ENCODE results near the gene RHBDL1. TPM values are rescaled to one million over a fixed set of nuclear protein-coding genes. Genes with fewer than 3 reads are reported as not detected.

RHBDL1 gene
- total and polyA plus RNA-seq, 2 donors (not counting 3 experiments of a cell fraction or from before 2014, with no cell fraction given) = 1.1 to 1.8 TPM

DNA sequence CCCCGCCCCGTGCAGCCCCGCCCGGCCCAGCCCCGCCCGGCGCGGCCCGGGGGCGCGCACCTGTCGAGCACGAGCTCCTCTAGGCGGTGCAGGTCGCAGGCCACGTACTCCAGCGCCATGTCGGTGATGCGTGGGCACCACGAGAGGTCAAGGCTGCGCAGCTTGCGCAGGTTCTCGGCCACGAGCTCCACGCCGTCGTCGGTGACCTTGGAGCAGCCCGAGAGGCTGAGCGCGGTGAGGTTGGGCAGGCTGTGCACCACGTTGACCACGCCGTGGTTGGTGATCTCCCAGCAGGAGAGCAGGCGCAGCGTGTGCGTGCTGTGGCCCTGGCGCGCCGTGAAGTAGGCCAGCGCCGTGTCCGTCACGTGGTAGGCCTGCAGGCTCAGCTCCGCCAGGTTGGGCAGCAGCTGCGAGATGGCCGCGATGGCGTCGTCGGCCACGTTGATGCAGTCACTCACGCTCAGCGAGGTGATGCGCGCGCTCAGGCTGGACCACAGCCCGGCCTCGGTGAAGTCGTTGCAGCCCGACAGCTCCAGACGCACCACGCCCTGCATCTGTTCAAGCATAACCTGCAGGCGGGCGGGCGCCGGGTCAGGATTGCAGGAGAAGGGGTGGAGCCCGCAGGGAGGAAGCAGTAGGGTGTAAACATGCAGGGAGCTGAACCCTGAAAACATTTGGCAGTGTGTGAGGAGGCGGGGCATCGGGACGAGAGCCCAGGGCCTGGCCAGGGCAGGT lies 20.1 kb downstream of the RHBDL1 start:
- POLR2A ChIA-PET = no interaction called here
- no peak overlapping the region for H2AFZ ChIP-seq (ENCODE audit: low read depth, low read length)
- H3K79me2 ChIP-seq (ENCODE audit: control insufficient read depth, insufficient read depth, low read length) = no peaks in the 10 kb centered on the region
- H4K20me1 ChIP-seq (replicated peaks; ENCODE audit: control insufficient read depth, extremely low read depth, insufficient read depth, low read length) = no peaks in the 10 kb centered on the region
- H3K4me3 ChIP-seq (replicated peaks in 1 of 3; ENCODE audit: insufficient read depth in 1 of 3, low read depth in 1 of 3, low read length in 3 of 3) = no peak overlapping the region
- DNase-seq (ENCODE audit: low read depth, low spot score) (no peak), FAIRE-seq (no peak)
- H3K27ac ChIP-seq (ENCODE audit: insufficient read depth, low read depth, low read length) = no peak overlapping the region
- H3K27me3 ChIP-seq (ENCODE audit: control insufficient read depth in 2 of 2, insufficient read depth in 2 of 2, low read length in 2 of 2) = peaks cover 32 to 39% of the 10 kb centered on the region in 2 experiments
- CTCF ChIA-PET = interaction anchor here (0.9 kb wide), 1 partner anchor 8 kb away, joined by 3 read pairs; no protein-coding TSS in a partner anchor
- no peak overlapping the region for H3K9ac ChIP-seq (replicated peaks; ENCODE audit: extremely low read depth, insufficient read depth, low read length)
- no peaks in the 10 kb centered on the region for H3K9me1 ChIP-seq (replicated peaks; ENCODE audit: control insufficient read depth, extremely low read depth, insufficient read depth, low read length)
- dilution Hi-C loops (cut with MboI; ENCODE audit: extremely low pct_ligation_motif_present, low sequenced_read_pairs) = no loop called here
- TF ChIP-seq EZH2 (IDR thresholded peaks at IDR 0.05; ENCODE audit: borderline replicate concordance, low read depth, low read length, severe bottlenecking) (peak; percentile 84), POLR2A (IDR thresholded peaks at IDR 0.05; ENCODE audit: low read depth, low read length) (no peak)
- H3K4me2 ChIP-seq (ENCODE audit: insufficient read depth, low read length) = no peak overlapping the region
- H3K4me1 ChIP-seq (ENCODE audit: control insufficient read depth, extremely low read depth, insufficient read depth, low read length) = no peaks in the 10 kb centered on the region
- no peaks in the 10 kb centered on the region for H3K36me3 ChIP-seq (ENCODE audit: control insufficient read depth in 2 of 2, extremely low read depth in 1 of 2, insufficient read depth in 2 of 2, low read length in 2 of 2)
- BruUV-seq (replicated peaks) = no TSS peak
- H3K9me3 ChIP-seq (replicated peaks; ENCODE audit: control insufficient read depth, insufficient read depth, low read length) = no peaks in the 10 kb centered on the region
- intact Hi-C loops (cut with micrococcal nuclease) = no loop called here

DNA sequence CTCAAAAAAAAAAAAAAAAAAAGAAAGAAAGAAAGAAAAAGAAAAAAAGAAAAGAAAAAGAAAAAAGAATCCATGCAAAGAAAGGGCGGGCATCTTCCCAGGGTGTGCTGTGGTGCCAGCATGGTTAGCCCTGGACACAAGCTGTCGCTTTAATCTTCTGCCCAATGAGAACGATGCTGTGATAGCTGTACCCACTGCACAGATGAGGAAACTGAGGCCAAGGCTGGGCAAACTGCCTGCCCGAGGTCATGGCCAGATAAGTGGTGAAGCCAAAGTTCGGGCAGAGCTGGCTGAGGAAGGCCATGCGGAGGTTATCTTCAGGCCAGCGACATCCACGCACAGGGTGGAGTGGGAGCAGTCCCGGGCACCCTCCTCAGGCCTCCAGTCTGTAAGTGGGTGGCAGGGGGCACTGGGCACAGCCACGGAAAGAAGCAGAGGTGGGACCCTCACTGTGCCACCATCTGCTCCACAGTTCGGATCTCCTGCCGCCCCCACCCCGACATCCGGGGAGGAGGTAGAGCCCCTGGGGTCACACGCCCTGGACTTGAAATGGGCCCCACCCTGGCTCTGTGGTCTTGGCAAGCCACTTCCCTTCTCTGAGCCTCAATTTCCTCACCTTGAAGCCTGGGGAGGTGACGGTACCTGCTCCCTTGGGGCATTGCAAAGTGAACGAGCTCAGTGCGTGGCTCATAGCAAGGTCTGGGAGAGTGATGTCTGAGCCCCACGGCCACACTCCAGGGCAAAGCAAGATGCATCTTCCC lies 23.6 kb downstream of the RHBDL1 start:
- Histone ChIP-seq H4K20me1 (replicated peaks; ENCODE audit: control insufficient read depth, extremely low read depth, insufficient read depth, low read length) (no peaks in the 10 kb centered on the region), H3K9ac (replicated peaks; ENCODE audit: extremely low read depth, insufficient read depth, low read length) (no peak overlapping the region), H3K36me3 (ENCODE audit: control insufficient read depth in 2 of 2, extremely low read depth in 1 of 2, insufficient read depth in 2 of 2, low read length in 2 of 2) (no peaks in the 10 kb centered on the region), H3K27ac (ENCODE audit: insufficient read depth, low read depth, low read length) (no peak overlapping the region), H2AFZ (ENCODE audit: low read depth, low read length) (no peak overlapping the region), H3K4me3 (replicated peaks in 1 of 3; ENCODE audit: insufficient read depth in 1 of 3, low read depth in 1 of 3, low read length in 3 of 3) (no peak overlapping the region), H3K4me1 (ENCODE audit: control insufficient read depth, extremely low read depth, insufficient read depth, low read length) (no peaks in the 10 kb centered on the region), H3K9me1 (replicated peaks; ENCODE audit: control insufficient read depth, extremely low read depth, insufficient read depth, low read length) (no peaks in the 10 kb centered on the region), H3K9me3 (replicated peaks; ENCODE audit: control insufficient read depth, insufficient read depth, low read length) (no peaks in the 10 kb centered on the region), H3K79me2 (ENCODE audit: control insufficient read depth, insufficient read depth, low read length) (no peaks in the 10 kb centered on the region), H3K27me3 (ENCODE audit: control insufficient read depth in 2 of 2, insufficient read depth in 2 of 2, low read length in 2 of 2) (peaks cover 36 to 38% of the 10 kb centered on the region in 2 experiments), H3K4me2 (ENCODE audit: insufficient read depth, low read length) (no peak overlapping the region)
- FAIRE-seq (no peak), DNase-seq (ENCODE audit: low read depth, low spot score) (no peak)
- no TSS peak for BruUV-seq (replicated peaks)
- ChIA-PET POLR2A (no interaction called here), CTCF (no interaction called here)
- intact Hi-C loops (cut with micrococcal nuclease) (no loop called here), dilution Hi-C loops (cut with MboI; ENCODE audit: extremely low pct_ligation_motif_present, low sequenced_read_pairs) (no loop called here)
- no peak for TF ChIP-seq GATA2 (IDR thresholded peaks at IDR 0.05; ENCODE audit: insufficient read depth, insufficient read length, low read depth, low read length)

Data from endothelial cell of umbilical vein (primary cell).